GM18505 (cell line): ENCODE measurements around the gene YLPM1.

Experiments used
- ATAC-seq: cut with Tn5 transposase; IDR thresholded peaks from one replicate; pipeline ENCODE4 v1.9.1; 2021; ENCODE audit not compliant: unreplicated experiment
- POLR2A ChIP-seq: IDR thresholded peaks from 4 replicates; pipeline ENCODE4 v1.6.1; 2011; ENCODE audit warnings: borderline replicate concordance; ENCODE audit not compliant: insufficient read depth, insufficient read length; ENCODE audit errors: extremely low read depth

The YLPM1 gene

DNA sequence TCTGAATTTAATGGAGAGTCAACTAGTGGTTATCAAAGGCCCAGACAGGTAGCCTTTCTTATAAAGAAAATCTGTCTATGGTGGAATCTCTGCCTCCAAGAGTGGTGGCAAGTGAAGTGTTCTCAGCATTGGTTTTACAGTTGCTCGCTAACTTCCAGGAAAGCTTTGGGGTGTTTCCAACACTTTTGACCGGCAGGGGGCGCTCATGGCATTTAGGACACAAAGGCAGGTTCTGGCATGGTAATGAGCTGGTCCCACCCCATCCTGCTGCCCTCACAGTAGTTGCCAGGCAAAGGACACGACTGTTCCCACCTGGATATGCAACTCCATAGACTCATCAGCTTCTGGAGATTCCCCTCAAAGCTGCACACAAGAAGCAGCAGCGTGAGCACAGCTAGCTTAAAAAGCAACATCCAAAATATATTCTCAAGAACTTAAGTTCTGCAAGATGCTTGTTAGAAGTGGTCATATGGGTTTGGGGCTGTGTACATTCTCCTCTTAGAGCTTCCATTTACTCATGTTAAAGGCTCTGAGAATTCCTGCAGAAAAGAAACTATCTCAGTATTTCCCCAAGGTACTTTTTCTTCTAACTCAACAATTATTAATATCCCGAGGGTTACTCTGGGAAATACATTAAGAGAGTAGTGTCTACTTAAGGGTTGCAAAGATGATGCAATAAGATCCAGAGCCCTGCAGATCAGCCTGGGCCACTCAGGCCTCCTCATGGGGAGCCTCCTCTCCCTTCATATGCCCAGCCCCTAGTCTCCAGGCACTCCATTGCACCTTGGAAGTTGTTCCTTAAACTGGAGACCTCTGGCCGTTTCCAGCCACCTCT, 98.0 kb downstream of the YLPM1 start:
- no peak for TF ChIP-seq POLR2A
- no peak for ATAC-seq

DNA sequence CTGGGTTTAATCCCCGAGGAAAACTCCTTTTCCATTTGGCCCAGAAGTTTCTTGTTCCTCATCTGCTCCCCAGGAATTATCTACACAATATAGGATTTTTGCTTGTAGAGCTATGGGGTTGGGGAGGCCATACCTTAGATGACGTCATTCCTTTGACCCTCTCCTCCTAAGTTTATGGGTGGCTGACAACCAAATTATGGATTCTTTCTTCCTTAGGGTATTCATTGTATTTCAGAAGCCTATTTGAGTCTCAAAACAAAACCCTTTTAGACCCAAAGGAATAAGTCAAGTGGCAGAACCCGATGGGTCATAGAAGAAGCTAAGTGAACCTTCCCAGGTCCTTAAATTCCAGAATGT, 98.6 kb downstream of the YLPM1 start:
- TF ChIP-seq POLR2A: no peak
- no peak for ATAC-seq

DNA sequence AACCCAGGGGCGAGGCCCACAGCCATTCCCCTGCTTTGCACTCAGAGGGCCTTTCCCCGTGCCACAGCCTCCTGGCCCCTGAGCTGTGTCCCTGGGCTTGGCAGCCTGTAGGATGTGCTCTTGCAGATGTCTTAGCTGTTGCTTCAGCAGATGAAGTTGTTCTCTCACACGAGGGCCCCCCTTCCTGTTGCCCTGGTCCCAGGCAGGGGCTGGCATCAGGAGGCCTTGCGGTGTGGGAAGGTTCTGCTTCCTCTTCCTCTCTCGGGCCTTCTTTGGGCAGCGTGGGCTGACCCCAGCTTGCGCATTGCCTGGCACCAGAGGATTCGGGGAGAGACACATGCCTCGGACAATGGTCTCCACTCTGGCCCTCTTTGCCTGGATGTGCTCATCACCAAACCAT, 100.2 kb downstream of the YLPM1 start:
- ATAC-seq: no peak

DNA sequence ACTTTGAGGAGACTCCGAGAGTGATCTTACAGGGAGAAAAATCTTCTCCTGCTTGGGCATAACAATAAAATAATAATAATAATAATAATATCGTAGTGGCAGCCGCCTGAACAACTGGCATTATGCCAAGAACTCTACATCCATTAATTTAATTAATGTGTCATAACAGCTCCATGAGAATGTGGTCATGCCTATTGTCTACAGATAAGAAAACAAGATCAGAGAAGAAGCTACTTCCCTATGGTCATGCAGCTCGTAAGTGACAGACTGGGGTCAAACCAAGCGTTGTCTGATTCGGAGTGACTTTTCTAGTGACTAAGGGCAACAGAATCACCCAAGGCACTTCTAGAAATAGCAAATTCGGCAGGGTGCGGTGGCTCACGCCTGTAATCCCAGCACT, 101.1 kb downstream of the YLPM1 start:
- TF ChIP-seq POLR2A: no peak
- ATAC-seq: no peak

More for the DNA sequence above, 100.2 kb downstream of the YLPM1 start:
- no peak for TF ChIP-seq POLR2A

DNA sequence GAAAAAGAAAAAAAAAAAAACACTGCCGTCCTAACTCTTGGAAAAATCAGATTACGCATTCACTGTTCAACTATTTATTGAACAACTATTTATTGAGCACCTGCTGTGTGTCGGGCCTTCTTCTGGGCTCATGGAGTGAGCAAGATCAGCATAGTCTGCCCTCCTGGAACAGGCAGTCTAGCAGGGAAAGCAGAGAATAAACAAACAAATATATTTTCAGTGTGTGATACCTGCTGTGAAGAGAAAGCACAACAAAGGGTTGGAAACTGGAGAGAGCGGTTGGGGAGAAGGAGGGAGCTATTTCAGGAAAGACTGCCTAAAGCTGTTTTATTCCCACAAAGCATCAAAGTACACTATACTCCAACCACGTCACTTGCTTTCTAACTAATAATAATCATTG, 102.0 kb downstream of the YLPM1 start:
- ATAC-seq: no peak
- no peak for TF ChIP-seq POLR2A

DNA sequence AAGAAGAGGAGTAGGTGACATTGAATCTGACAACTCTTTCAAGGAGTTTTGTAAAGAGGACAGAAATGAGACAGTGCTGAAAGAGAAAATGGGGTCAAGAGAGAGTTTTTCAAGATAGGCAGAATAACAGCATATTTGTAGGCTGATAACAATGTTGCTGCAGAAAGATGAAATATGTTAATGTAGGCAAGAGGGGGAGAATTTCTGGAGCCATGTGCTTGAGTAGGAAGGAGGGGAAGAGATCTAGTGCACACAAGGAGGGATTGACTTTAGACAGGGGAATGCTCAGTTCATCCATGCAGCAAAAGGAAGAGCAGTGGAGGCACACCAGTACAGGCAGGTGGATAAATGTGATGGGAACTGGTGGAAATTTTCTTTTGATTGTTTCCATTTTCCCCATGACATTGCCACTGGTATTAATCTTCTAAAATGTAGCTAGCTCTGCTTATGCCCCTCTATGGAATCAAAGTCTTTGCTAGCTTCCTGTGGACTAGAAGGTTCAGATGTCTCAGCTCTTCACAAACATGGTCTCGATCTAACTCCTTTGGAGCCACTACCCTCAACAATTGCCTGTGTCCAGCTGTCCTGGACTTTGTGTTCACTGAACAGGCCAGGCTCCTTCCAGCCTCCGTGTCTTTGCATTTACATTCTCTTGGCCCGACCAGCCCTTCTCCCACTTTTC, 103.7 kb downstream of the YLPM1 start:
- TF ChIP-seq POLR2A: no peak
- ATAC-seq: no peak

DNA sequence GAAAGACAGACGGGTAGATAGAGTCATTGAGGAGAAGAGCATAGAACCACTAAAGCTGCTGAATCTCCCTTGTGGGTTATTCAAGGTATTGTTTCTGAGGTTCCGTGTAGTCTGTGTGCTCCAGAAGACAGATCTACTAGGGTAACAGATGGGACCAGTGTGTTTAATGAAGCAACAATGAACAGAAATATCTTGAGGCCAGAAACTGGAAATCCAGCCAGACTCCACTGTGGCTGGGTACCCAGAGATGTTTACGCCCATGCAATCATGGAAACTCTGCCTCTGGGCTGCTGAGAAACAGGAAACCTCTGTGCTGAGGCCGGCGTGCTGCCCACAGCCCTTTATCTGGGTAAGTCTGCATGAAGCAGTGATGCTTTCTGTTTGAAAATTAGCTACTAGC, 104.6 kb downstream of the YLPM1 start:
- TF ChIP-seq POLR2A: no peak
- ATAC-seq: no peak

DNA sequence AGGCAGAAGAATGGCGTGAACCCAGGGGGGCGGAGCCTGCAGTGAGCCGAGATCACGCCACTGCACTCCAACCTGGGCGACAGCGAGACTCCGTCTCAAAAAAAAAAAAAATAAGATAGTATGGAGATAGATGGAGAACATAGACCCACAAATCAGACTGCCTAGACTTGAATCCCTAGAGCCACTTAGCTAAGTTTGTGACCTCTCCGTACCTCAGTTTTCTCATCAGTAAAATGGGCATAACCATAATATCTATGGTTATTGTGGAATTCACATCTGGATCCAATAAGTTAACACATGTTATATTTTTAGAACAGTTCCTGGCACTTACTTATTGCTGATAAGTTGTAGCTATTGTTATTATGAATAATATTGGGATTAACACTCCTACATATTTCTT, 105.6 kb downstream of the YLPM1 start:
- TF ChIP-seq POLR2A: no peak
- ATAC-seq: no peak

DNA sequence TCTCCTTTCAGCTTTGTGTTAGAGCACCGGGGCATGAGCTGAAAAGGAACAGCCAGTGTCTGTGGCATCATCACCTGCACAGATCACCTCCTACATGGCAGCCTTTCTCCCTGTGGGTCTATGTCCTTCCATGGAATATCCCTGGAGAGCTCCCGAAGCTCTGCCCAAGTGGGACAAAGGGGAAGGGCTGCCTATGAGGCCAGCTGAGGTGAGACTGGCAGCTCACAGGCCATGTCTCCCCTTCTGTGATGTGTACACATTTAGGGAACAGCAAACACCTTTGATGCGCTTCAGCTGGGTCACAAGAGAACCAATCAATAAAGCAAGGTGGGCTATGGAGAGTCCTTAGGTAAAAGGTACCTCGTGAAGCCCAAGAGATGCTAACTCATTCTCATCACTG, 108.7 kb downstream of the YLPM1 start:
- TF ChIP-seq POLR2A: no peak
- no peak for ATAC-seq

DNA sequence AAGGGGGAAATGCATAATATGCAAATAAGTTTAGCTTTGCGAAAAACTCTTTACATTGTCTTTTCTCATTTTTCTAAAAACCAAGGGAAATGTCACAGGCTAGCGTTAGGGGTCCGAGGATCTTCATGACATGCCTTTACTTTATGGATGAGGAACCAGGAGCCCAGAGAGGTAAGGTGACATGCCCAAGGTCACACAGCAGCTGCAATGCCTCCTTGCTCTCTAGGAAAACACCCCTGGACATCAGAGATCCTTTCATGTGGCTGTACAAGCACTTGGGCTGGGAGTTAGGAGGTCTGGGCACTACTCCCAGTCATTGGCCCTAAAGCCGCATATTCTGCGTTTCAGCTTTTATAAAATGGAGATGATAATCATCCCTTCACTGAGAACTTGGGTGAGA, 112.1 kb downstream of the YLPM1 start:
- TF ChIP-seq POLR2A: no peak
- ATAC-seq: no peak

DNA sequence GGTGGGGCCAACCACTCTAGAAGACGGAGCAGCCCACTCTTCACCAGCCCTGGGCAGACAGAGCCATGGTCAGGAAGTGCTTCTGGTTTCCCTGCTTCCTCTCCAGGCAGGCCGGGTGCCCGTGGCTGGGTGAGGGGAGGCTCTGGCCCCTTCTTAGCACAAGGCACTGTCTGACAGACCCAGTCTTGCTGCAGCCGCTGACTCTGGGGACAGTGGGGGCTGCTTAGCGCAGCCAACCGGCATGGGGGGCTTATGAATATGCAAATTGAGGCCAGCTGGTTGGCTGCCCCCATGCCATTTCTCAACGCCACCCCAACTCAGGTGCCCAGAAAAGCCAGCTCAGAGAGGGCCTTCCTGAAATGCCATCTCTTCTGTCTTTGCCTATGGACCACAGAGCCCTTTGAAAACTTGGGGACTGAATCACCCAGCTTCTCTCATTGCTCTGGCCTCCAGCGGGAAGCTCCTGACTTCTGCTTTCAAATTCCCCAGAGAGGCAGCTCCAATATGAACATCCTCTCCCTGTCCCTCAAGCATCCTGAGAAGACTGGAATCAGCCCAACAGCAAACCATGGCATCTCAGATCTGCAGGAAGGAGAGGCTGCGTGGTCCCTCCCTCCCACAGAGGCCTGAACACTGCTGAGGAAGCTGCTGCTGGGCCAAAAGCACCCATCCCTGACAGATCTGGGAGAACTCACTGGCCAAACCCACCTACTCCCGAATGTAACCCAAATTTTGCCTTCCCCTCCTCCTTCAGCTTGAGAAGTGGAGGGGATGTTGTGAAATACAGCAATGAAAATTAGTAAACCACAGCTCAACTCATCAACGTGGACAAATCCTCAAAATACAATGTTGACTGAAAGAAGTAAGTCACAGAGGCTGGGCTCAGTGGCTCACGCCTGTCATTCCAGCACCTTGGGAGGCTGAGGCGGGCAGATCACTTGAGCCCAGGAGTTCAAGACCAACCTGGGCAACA, 113.1 kb downstream of the YLPM1 start, which contains the start of gene PROX2:
Gene PROX2 (minus strand): TSS at position 205 of the 973 bp plus-strand sequence. CDS start 12,311 bp downstream, outside the sequence.
- ATAC-seq: no peak
- no peak for TF ChIP-seq POLR2A

DNA sequence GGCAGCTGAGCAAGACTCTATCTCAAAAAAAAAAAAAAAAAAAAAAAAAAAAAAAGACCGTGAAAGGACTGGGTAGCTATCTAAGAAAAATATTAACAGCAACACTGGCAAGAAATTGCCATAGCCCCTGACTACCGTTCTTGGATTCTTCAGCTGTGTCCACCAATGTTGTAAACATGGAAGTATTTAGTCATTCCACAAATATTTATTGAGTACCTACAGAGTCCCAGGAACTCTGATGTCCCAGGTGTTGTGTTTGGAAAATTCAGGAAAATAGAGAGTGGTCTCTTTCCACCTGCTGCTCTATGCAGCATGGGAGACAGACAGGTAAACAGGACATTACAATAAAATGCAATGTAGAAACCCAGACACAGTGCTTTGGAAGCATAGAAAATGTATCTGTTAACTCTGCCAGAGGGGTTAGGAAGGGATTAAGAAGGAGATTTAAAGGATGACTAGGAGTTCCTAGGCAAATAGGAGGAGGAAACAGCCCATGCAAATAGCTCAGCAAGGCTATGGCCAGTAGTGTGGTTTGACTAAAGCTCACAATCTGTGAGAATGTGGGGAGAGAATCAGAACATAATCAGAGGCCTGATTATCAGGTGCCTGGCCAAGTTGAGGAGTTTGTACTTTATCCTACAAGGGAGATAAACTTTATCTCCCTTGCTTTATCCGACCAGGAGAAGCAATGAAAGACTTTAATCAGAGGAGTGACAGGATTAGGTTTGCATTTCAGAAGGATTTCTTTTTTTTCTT, 116.5 kb downstream of the YLPM1 start:
- no peak for TF ChIP-seq POLR2A
- ATAC-seq: no peak
